LNCaP clone FGC (cell line): ENCODE measurements around the gene SBDS.
"Not testable (repeated sequence)": the region's sequence is repeated elsewhere in the genome, so short reads cannot be mapped to it uniquely, and the experiment has no call there.

Experiments
- DNase-seq: peaks from one replicate; pipeline ENCODE4 v3.0.0-alpha.2; 2011; ENCODE audit warnings: low read depth
- H3K4me3 ChIP-seq: 2 replicates; pipeline ENCODE4 v1.5.1; 2011; ENCODE audit warnings: mild to moderate bottlenecking, low read depth, low read length, control low read depth
- TF ChIP-seq, protein P1 (sequence below): IDR thresholded peaks from 2 replicates; pipeline ENCODE4 v1.5.1; 2012; ENCODE audit warnings: mild to moderate bottlenecking; ENCODE audit not compliant: control insufficient read depth, insufficient read depth; ENCODE audit errors: extremely low read depth

The SBDS gene

DNA sequence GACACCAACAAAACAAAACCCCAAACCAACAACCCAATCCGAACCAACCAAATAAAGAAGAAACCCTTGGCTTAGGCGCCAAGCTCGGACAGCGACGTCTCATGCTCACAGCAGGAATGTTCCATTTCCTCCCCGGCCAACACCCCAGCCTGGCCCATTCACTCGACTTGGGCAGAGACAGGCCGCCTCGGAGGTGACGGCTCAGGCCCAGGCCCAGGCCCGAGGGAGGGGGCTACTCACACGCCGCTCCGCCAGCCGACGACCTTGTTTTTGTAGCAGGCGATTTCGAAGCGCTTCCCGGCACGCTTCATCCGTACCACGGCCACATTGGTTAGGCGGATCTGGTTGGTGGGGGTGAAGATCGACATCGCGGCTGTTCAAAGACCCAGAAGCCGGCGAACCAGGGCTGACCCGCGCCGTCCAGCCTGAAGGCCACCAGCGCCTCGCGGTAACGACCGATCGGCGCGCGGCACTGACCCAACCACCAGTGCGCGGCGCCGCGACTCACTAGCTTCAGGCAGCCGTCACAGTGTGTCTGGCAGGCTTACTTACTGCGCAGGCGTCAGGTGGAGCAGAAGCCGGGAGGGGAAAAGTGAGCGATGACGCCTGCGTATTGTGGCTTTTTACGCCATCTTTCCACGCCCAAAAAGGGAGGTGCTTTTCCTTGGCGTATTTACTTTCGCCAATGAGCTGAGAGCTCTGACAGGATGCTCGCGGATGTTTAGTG, at the start of gene SBDS:
Gene SBDS, minus strand, starts transcription at position 537 of the 727 bp plus-strand sequence. Its CDS starts 169 bp downstream, at position 368.
- H3K4me3 ChIP-seq: peak within 1 kb of the TSS; percentile 84
- TF ChIP-seq, protein P1, sequence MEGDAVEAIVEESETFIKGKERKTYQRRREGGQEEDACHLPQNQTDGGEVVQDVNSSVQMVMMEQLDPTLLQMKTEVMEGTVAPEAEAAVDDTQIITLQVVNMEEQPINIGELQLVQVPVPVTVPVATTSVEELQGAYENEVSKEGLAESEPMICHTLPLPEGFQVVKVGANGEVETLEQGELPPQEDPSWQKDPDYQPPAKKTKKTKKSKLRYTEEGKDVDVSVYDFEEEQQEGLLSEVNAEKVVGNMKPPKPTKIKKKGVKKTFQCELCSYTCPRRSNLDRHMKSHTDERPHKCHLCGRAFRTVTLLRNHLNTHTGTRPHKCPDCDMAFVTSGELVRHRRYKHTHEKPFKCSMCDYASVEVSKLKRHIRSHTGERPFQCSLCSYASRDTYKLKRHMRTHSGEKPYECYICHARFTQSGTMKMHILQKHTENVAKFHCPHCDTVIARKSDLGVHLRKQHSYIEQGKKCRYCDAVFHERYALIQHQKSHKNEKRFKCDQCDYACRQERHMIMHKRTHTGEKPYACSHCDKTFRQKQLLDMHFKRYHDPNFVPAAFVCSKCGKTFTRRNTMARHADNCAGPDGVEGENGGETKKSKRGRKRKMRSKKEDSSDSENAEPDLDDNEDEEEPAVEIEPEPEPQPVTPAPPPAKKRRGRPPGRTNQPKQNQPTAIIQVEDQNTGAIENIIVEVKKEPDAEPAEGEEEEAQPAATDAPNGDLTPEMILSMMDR: peak; percentile 28; the same call in 1 of the 2 replicates
- peak; percentile 99 for DNase-seq

DNA sequence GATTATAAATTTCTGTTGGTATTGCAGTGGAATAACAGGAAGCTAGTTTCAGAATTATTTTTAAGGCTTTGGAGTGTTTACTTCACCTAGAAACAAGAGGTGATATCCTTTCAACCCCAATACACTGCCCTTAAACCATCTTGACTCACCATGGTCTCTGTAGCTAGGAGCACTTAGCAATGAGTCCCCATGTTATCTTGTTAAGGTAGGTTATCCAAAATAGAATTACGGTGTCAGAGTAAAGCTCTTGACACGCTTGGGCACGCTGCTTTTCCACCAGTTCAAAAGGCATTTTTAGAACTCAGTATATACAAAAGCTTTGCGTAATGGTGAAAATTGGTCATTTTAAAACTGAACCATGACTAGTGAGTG, 48.2 kb upstream of the SBDS start:
- H3K4me3 ChIP-seq, DNase-seq: not testable (repeated sequence)

DNA sequence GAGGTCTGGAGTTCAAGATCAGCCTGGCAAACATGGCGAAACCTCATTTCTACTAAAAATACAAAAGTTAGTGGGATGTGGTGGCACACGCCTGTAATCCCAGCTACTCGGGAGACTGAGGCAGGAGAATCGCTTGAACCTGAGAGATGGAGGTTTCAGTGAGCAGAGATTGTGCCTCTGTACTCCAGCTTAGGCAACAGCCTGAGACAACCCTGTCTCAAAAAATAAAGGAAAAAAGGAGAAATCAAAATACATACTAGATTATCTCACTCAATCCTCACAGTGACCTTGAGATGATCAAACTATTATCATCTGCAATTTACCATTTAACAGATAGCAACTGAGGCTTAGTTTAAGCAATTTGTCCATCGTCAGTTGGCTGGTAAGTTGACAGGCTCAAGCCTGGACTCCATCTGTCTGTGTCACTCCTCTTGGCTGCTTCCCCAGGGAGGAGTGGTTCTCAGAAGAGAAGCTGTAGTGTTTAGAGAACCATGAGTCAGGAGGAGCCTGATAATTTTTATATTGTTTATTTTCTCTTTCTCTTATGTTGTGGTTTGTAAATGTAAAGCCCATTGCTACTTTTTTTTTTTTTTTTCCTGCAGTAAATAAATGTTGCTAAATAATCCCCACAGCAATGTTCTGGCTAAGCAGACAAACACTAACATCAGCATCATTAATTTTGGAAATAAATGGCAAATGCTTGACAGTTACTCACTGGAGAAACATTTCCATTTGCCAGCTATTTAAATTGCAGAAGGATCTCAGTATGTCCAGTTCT, 47.6 kb upstream of the SBDS start:
- not testable (repeated sequence) for H3K4me3 ChIP-seq
- peak; percentile 62 for DNase-seq

DNA sequence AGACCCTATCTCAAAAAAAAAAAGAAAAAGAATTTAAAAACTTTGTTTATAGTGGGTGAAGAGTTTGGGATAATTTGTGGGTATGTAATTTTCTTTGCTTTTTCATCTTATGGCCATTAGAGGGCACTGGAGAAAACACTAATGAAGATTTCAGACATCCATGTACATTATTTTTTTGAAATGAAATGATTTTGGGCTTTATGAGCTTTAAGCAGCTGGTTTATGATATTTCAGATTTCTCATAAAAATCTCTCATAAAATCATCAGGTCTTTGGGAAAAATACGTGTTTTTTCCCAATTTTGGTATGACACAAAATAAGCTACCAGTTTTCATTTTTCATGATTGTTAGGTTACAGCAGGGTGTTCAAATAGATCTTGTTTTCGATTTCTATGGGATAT, 45.4 kb upstream of the SBDS start:
- TF ChIP-seq, protein P1: 0 out of 2 replicates have a peak, but pooled peaks have one; percentile 14
- DNase-seq, H3K4me3 ChIP-seq: not testable (repeated sequence)

DNA sequence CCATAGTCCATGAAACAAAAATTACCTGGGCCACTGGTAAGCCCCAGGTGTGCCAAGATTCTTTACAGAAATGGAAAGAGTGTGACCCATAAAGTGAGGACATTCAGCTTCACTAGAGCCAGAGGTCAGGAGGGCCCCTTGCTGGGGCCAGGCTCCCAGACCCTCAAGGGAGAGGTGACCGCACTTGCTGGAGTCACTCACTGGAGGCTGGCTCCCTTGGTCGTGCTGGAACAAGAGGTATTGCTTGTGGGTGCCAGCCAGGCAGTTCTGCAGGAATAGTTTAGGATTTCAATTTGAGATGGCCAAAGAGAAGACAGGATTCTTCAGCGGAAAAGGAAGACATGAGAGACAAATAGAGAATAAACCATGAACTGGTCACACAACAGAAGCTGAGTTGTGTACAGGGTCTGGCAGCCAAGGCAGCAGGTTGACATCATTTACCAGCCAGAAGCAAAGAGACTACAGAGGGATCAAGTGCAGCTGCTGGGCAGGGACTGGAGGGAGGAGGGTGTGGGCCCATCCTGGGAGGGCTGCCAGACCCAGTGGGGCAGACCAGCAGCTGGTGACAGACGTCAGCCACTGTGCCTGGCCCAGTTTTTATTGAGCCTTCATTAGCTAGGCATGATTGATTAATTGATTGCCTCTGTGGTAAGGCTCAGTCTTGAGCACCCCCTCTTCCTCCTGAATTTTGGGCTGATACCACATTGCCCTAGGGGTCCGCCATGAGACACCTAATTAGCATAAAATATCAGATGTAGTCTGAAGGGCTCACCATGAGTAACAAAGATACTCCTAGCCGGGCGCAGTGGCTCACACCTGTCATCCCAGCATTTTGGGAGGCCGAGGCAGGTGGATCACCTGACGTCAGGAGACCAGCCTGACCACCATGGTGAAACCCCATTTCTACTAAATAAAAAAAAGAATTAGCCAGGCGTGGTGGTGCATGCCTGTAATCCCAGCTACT, 41.3 kb upstream of the SBDS start:
- not testable (repeated sequence) for H3K4me3 ChIP-seq, DNase-seq

DNA sequence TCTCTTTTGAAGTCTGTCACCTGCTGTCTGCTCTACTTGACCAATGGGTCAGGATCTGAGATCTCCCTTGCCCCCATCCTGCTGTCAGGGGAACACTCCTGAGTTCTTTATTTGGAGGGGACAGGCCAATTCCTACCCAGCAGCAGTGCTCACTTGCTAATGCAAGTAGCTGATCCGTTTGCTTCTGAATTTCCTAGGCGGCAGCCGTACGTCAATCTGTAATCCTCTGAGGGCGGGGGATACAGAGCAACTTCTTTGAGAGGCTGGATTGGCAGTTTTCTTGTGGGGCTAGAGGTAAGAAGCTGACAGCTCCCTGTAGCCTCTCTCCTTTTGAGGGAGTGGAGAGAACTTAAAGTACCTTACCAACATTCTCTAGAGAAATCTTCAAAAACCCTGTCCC, 37.9 kb upstream of the SBDS start:
- TF ChIP-seq, protein P1: no peak
- no peak overlapping the region for H3K4me3 ChIP-seq
- no peak for DNase-seq

DNA sequence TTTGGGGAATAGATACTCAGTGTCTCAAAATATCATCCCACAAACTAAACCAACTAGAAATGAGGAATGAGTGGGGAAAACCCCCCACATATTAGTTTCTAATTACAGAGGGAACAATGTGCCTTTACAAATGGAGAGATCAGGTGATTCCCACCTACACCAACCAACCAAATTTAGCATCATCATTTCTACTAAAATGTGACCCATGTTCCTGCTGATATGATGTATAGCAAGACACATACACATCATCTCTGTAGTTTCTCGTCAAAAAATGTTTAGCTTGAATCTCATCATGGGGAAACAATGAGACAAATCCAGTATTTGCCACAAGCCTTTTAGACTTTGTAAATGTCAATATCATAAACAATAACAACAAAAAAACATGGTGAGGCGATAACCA, 36.3 kb upstream of the SBDS start:
- H3K4me3 ChIP-seq, DNase-seq: not testable (repeated sequence)

DNA sequence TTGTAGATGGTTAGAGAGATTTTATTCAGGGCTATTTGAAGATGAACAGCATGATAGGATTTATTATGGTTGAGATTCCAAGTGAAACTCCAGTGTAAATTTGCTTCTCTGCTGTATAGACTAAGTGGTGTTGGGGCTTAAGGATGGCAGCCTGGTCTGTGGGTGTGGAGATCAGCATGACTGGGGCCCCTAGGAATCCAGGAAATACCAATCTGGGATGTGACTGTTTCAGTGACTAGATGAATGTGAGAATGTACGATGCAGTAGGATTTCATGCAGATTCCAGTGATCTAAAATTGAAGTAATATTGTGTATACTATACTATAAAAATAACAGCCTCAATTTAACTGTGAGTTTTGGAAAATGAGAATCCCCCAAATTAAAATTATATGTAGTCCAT, 30.1 kb upstream of the SBDS start:
- H3K4me3 ChIP-seq: not testable (repeated sequence)

DNA sequence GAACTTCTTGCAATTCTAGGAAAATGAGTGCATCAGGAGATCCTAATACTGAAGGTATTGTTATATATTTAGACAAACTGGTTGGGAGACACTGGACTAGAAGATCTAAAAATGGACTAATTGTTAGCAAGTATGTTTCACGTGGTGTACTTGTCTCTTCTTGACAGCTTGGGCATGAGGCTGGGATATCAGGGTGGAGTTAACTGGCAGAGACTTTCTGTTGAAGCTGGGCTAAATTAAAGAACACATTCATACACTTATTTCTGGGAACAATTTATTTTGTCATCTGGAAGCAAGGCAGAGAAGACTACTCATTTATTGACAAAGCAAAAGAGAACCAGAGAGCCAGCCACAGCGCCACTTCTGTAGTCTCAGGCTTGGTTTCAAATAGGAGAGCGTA, 27.1 kb upstream of the SBDS start:
- no peak for DNase-seq
- H3K4me3 ChIP-seq: no peak overlapping the region
- TF ChIP-seq, protein P1: no peak

More for the DNA sequence above, 30.1 kb upstream of the SBDS start:
- not testable (repeated sequence) for DNase-seq
